ENCODE measurements around the gene MPL.

DNA sequence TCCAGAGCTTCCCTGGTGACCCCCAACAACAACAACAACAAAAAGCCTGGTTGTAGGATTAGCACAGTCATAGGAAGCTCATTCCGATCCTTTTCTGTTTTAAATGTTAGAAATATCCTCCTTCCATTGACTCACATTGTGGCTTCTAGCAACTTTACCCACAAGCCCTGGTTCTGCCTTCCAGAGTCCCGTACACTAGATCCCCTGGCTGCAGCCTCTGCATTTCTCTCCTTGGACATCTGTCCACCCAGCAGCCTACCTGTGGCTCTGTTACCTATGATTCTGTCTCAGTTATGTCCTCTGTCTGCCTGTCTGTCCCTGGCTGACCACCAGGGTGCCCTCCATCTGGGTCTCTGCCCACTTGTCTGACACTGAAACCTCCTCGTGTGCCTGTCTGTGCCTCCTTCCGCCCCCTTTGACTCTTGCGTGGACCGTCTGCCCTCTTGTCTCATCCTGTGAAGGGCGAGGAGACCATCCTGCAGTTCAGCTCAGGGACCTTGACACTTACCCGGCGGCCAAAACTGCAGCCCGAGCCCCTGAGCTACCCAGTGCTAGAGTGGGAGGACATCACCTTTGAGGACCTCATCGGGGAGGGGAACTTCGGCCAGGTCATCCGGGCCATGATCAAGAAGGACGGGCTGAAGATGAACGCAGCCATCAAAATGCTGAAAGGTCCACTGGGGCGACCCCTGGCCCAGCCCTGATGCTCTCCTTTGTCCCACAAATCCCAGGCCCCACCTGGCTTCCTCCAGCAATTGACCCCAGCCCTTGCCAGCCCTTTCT lies 20.7 kb upstream of the MPL start:
- TF ChIP-seq POLR2AphosphoS5 (IDR thresholded peaks at IDR 0.05; ENCODE audit: borderline replicate concordance, low read depth, low read length) = no peak
- TF ChIP-seq EZH2 (IDR thresholded peaks at IDR 0.05) = no peak

All from SK-N-MC (cell line).